OCI-LY7 (cell line): Measurements from ENCODE around the gene AKR7A2.

Experiments
- EZH2phosphoT487 ChIP-seq: fragments of 200-600 bp; sonication (generic); IDR thresholded peaks from 2 replicates; pipeline ENCODE4 v1.6.1; 2018; ENCODE audit warnings: low read depth, borderline replicate concordance, mild to moderate bottlenecking, mixed run types, antibody characterized with exemption, low read length, moderate library complexity, mixed read lengths
- TF ChIP-seq, protein P1 (sequence below): fragments of 200-600 bp; sonication (generic); conservative IDR thresholded peaks from 2 replicates; pipeline ENCODE4 v1.5.1; 2014; ENCODE audit warnings: mild to moderate bottlenecking, antibody characterized with exemption, low read length, moderate library complexity, mixed read lengths

DNA sequence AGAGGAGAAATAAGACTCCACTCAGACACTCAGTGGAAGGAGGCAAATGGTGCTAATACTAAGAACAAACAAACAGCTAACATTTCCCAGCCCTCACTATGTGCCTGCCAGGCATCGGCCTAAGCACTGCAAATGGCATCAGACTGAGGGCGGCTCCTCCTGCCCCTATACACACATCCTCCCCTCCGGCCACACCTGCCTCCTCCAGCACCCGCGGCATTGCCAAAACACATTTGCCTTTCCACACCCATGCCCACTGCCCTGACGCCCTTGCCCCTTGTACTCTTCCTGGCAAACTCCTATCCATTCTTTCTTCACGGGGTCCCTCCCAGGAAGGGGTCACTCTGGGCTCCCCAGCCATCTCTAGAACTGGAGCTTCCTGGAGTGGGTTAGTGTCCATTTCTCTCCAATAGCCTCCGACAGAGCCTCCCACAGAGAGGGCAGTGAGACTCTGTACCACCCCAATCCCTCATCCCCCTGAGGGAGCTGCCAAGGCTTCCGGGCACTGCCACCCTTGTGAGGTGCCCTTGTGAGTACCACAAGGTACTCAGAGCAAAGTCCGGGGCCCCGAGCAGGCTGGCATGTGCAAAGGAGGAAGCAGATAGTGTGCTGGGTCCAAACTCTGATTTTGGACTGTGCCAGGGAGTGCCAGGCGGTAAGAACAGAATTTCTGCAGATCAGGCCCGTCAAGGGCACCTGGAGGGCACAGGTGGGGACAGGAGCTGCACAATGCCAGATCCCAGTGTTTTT lies 24.3 kb downstream of the AKR7A2 start:
- TF ChIP-seq, protein P1, sequence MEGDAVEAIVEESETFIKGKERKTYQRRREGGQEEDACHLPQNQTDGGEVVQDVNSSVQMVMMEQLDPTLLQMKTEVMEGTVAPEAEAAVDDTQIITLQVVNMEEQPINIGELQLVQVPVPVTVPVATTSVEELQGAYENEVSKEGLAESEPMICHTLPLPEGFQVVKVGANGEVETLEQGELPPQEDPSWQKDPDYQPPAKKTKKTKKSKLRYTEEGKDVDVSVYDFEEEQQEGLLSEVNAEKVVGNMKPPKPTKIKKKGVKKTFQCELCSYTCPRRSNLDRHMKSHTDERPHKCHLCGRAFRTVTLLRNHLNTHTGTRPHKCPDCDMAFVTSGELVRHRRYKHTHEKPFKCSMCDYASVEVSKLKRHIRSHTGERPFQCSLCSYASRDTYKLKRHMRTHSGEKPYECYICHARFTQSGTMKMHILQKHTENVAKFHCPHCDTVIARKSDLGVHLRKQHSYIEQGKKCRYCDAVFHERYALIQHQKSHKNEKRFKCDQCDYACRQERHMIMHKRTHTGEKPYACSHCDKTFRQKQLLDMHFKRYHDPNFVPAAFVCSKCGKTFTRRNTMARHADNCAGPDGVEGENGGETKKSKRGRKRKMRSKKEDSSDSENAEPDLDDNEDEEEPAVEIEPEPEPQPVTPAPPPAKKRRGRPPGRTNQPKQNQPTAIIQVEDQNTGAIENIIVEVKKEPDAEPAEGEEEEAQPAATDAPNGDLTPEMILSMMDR, result no peak
- TF ChIP-seq EZH2phosphoT487, result no peak
